Fibroblast of pulmonary artery (primary cell): ENCODE data around the gene THBD.
A peak's percentile ranks its signal among the peaks of the same experiment; 100 is the strongest.

ENCODE experiments used
- DNase-seq: peaks from one replicate; pipeline ENCODE4 v3.0.0-alpha.2; 2010; ENCODE audit warnings: low read depth
- H3K4me3 ChIP-seq: replicated peaks from 2 replicates; pipeline ENCODE4 v1.5.1; 2011; ENCODE audit warnings: low read depth, mild to moderate bottlenecking, control low read depth, low read length, moderate library complexity
- TF ChIP-seq, protein P1 (sequence below): IDR thresholded peaks from 2 replicates; pipeline ENCODE4 v1.5.1; 2011; ENCODE audit warnings: mild to moderate bottlenecking, control low read depth, low read length, inconsistent platforms; ENCODE audit errors: missing control alignments

The THBD gene

DNA sequence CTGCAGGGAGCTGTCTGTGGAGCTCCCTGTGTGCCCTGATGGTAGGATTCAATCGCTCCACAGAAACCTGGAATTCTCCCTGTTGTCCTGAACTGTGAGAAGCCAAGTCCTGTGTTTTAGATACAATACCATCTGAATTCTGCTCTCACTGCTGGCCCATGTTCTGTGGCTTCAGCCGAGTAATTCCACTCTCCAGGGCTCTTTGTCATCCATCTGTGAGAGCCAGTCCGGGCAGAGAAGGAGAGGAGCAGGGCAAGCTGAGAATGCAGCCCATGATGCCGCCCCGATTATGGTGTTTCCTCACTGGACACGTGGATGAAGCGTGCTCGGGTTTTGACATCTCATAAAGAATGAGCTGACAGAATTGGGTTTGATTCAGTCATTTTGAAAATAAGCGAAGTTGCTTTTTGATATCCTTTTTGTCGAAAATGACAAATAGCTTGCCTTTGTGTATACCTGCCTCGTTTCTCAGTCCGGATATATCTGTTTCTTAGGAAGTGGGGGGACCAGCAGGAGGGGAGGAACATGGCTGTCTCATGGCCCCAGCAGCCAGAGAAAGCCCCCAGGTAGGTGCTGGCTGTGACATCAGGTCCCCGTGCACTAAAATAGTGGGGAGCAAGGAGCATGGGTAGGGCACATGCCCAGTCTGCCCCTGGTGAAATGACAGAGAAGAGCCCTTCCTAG, 44.9 kb upstream of the THBD start:
- DNase-seq: no peak
- TF ChIP-seq, protein P1, sequence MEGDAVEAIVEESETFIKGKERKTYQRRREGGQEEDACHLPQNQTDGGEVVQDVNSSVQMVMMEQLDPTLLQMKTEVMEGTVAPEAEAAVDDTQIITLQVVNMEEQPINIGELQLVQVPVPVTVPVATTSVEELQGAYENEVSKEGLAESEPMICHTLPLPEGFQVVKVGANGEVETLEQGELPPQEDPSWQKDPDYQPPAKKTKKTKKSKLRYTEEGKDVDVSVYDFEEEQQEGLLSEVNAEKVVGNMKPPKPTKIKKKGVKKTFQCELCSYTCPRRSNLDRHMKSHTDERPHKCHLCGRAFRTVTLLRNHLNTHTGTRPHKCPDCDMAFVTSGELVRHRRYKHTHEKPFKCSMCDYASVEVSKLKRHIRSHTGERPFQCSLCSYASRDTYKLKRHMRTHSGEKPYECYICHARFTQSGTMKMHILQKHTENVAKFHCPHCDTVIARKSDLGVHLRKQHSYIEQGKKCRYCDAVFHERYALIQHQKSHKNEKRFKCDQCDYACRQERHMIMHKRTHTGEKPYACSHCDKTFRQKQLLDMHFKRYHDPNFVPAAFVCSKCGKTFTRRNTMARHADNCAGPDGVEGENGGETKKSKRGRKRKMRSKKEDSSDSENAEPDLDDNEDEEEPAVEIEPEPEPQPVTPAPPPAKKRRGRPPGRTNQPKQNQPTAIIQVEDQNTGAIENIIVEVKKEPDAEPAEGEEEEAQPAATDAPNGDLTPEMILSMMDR: no peak

GRCh38 chr20:23093613-23094012, 44.1 kb upstream of the THBD start:
- DNase-seq: no peak
- H3K4me3 ChIP-seq: no peak overlapping the region
- TF ChIP-seq, protein P1: no peak

More for the DNA sequence above, 44.9 kb upstream of the THBD start:
- H3K4me3 ChIP-seq: no peak overlapping the region

DNA sequence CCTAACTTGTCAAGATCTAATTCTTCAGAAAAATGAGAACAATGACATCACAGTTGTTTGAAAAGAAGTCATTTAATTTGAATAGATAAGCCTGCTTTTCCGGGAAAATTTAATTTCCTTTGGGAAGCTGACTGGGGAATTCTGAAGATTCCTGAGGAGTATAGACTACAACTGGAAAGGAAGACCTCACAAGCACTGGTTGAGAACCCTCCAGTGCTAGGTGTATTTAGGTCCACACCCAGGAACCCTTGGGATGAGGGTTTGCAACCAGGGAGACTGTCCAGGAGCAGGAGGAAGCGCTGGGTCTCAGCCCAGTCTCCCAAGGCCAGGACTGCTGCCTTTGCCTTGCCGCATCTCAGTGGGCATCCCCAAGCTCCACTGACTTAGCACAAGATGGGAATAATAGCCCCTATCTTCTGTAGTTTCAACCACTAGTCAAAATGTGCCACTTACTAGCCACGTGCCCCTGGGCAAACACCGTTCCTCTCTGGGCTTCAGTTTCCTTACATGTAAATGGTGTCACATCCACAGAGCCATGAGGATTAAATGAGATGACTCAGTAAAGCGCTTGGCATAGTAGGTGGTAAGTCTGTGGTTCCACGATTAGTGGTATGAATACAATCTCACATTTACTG, 43.5 kb upstream of the THBD start:
- no peak overlapping the region for H3K4me3 ChIP-seq

DNA sequence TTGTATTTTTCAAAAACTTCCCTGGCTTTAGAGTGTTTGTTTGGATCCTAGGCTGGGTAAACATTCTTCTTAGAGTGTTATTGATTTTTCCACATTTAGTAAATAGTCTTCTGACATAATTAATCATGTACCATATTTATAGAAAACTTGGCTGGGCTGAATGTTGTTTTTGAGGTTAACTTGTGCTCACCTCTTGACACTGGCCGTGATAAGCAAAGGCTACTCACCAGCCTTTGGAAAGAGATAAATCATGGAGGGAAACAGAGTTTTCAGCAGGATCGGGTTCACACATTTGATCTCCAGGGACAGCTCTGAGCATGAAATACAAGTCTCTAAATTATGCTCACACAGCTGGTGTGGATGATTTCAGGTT, 42.9 kb upstream of the THBD start:
- peak; percentile 29 for DNase-seq
- no peak overlapping the region for H3K4me3 ChIP-seq
- TF ChIP-seq, protein P1: no peak

More for the DNA sequence above, 43.5 kb upstream of the THBD start:
- DNase-seq: no peak
- TF ChIP-seq, protein P1: no peak

DNA sequence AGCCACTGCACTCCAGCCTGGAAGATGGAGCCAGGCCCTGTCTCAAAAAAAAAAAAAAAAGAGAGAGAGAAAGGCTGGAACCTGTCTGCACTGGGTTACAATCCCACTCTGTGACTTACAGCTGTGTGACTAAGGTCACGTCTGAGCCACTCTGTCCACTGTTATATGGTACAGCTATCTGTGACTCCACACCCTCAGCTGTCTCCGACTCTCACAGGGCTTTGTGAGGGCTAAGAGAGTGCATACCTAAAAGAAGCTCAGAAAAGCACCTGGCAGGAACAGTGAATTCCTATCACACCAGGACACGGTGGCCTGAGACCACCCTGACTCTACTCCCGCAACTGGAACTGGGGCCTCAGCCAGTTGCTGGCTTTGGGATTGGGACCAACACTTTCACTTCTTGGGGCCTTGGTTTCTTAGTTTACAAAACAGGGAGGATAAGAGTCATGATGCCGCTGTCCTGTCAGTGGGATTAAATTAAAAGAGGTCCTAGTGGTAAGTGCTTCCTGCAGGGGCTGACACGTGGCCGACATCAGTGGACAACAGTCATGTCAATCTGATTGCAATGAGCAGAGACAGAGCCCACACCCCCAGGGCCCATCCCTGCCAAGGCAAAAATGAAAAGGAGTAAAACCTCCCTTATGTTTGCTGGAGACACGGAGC, 42.4 kb upstream of the THBD start:
- TF ChIP-seq, protein P1: no peak
- H3K4me3 ChIP-seq: no peak overlapping the region
- DNase-seq: no peak

DNA sequence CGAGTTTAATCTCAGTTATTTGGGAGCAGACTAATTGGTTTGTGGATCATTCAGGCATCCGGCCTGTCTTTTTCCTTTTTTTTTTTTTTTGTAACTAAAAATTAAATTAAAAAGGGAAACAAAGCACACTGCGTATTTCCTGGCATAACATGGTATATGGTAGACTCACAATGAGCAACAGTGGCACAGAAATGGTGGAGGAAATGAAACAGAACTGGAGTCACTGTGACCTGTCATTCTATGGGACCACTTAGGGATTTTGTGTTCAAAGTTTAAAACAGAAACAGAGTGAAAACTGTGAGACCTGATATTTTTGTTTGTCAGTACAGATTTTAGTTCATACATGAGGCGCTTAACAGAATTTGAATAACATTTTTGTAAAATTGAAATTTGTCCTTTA, 41.4 kb upstream of the THBD start:
- DNase-seq: no peak
- H3K4me3 ChIP-seq: no peak overlapping the region
- TF ChIP-seq, protein P1: no peak
